Heart left ventricle (tissue), 16 donors: Measurements from ENCODE around the gene RBMS3. TPM values are rescaled to one million over a fixed set of nuclear protein-coding genes. Genes with fewer than 3 reads are reported as not detected.

Source experiments
- ATAC-seq, 4 donors: fragments of 200-7000 bp; cut with Tn5 transposase; one replicate each; pipeline ENCODE4 v1.9.1; 2020 to 2022; ENCODE audit warnings: moderate library complexity in 4 of 4, mild to moderate bottlenecking in 3 of 4, moderate number of reproducible peaks in 1 of 4
- DNase-seq, 5 donors: peaks; one replicate each; pipeline ENCODE4 v3.0.0-alpha.2; 2020
- H3K27ac ChIP-seq, 12 donors: fragments of 200-600 bp; sonication (generic) in 4 of 12; one replicate each; pipeline versions ENCODE4 v1.5.0 to v1.8.0; 2016 to 2022; ENCODE audit warnings: mild to moderate bottlenecking in 2 of 12
- H3K27me3 ChIP-seq, 9 donors: fragments of 200-600 bp; sonication (generic) in 2 of 9; one replicate each; pipeline versions ENCODE4 v1.5.1 to v1.8.0; 2016 to 2022; ENCODE audit warnings: mild to moderate bottlenecking in 3 of 9
- H3K36me3 ChIP-seq, 9 donors: fragments of 200-600 bp; sonication (generic) in 2 of 9; one replicate each; pipeline versions ENCODE4 v1.5.0 to v1.8.0; 2018 to 2022; ENCODE audit warnings: mild to moderate bottlenecking in 2 of 9
- H3K4me1 ChIP-seq, 12 donors: fragments of 200-600 bp; sonication (generic) in 4 of 12; one replicate each; pipeline versions ENCODE4 v1.5.0 to v1.8.0; 2016 to 2022; ENCODE audit warnings: mild to moderate bottlenecking in 3 of 12
- H3K4me3 ChIP-seq, 12 donors: fragments of 200-600 bp; sonication (generic) in 4 of 12; one replicate each; pipeline versions ENCODE4 v1.5.0 to v1.8.0; 2017 to 2022; ENCODE audit warnings: mild to moderate bottlenecking in 9 of 12, moderate library complexity in 4 of 12
- H3K9me3 ChIP-seq, 12 donors: fragments of 200-600 bp; sonication (generic) in 4 of 12; one replicate each; pipeline versions ENCODE4 v1.5.0 to v1.8.0; 2016 to 2022; ENCODE audit warnings: mild to moderate bottlenecking in 1 of 12
- CTCF ChIP-seq, 12 donors: fragments of 200-600 bp; sonication (generic) in 4 of 12; IDR thresholded peaks; one replicate each; pipeline versions ENCODE4 v1.5.0 to v1.8.0; 2018 to 2022; ENCODE audit warnings: antibody characterized with exemption in 12 of 12, mild to moderate bottlenecking in 5 of 12
- POLR2A ChIP-seq, 2 donors: fragments of 450-650 bp; IDR thresholded peaks; one replicate each; pipeline ENCODE4 v1.6.1; 2017; ENCODE audit warnings: antibody characterized with exemption in 2 of 2, mild to moderate bottlenecking in 2 of 2, moderate library complexity in 2 of 2
- WGBS, 4 donors: extraction: QIAGEN DNeasy Blood & Tissue Kit in 2 of 4; methylation state at CpG; one replicate each; pipeline versions ENCODE4 v1.1.5 to v1.1.7; 2013 to 2018; 5-methylcytosine and 5-hydroxymethylcytosine counted together
- intact Hi-C, 10 donors: fragments of 100-400 bp; cut with DNase I; formaldehyde crosslinking; loops; one replicate each; pipeline versions ENCODE4 v1.11.1 to v1.14.2; 2022
- polyA plus RNA-seq, 2 donors: library from polyadenylated mRNA; stranded (reverse); fragments of 200-250 nt; gene quantifications; one replicate each; pipeline ENCODE4 v1.2.3, GENCODE V29; 2013
- total RNA-seq, 9 donors: library from RNA; depleted of rRNA in 2 of 9; stranded (reverse); fragments of >200 nt in 2 of 9; fragmentation: NEBNext Ultra II Directional in 3 of 9; extraction: Animal tissue kit (Norgen Biotek cat#: 25700) in 3 of 9; gene quantifications; one replicate each; pipeline versions ENCODE4 v1.1.0 to v1.2.4, GENCODE V29; 2016 to 2023
- donor health status: ischemic (EF 13 %, LVEDD 7.1; RV severe dilation, severe dysfunction).
- donor health status: healthy with polysubstance abuse.
- donor health status: DM: no; HTN: yes; CAD: no.
- donor health status: DM: no; HTN: no; CAD: no.
- donor health status: ischemic (EF 25% LVEDD 6.9; RV normal size, moderate dysfunction).
- donor health status: ischemic (EF 25% LVEDD 5.7; RV mildly dilated, moderate dysfunction).
- donor health status: healthy.
- donor health status: DM: yes; HTN: yes; CAD: no.
- donor health status: ischemic (EF 35%, LVEDD 5.7; RV mildly dilated, moderate dysfunction).
- donor health status: nonischemic (EF 11% LVEDD 7.7; RV severe dilation, severe dysfunction).
- donor health status: DM: yes; HTN: yes; CAD: no.
- donor health status: PGD.
- donor health status: ischemic (EF 29% LVEDD 5.4; RV normal size, mild dysfunction).
- donor health status: nonischemic (EF 23%, LVEDD 6.1; RV moderate dilation, normal function).

RBMS3 gene
- total and polyA plus RNA-seq, 11 donors, result 4.8 to 35.6 (median 26.1) TPM

- Histone ChIP-seq H3K36me3 (peaks cover 0 to 10% (median 0%) of the 10 kb centered on the region in 9 donors), H3K4me1 (peaks cover 0 to 11% (median 0%) of the 10 kb centered on the region in 12 donors), H3K27me3 (no peaks in the 10 kb centered on the region), H3K4me3 (no peak overlapping the region), H3K9me3 (no peaks in the 10 kb centered on the region), H3K27ac (no peak overlapping the region)
- WGBS, 4 donors, result 90 to 93% (median 91%) methylated on average over 2 of the region's 2 CpGs
- DNase-seq, result no peak
- ATAC-seq, result no peak
- intact Hi-C loops, result no loop called here
- TF ChIP-seq POLR2A (IDR thresholded peaks at IDR 0.05), result no peak
- TF ChIP-seq CTCF (IDR thresholded peaks at IDR 0.05), result no peak
Observed at GRCh38 chr3:29899021-29899420, 618.1 kb downstream of the RBMS3 start.

- no peak for TF ChIP-seq POLR2A (IDR thresholded peaks at IDR 0.05)
- TF ChIP-seq CTCF (IDR thresholded peaks at IDR 0.05), result no peak
- Histone ChIP-seq H3K27ac (peak overlapping the region in 1 of 12 donors; percentile 17), H3K9me3 (no peaks in the 10 kb centered on the region), H3K36me3 (peaks cover 0 to 10% (median 0%) of the 10 kb centered on the region in 9 donors), H3K27me3 (no peaks in the 10 kb centered on the region), H3K4me1 (peaks cover 0 to 11% (median 0%) of the 10 kb centered on the region in 12 donors), H3K4me3 (no peak overlapping the region)
- no peak for DNase-seq
- ATAC-seq, result peak in 2 of 4 donors; percentile 18 to 47
- 35 to 59% (median 45%) methylated on average over 2 of the region's 2 CpGs for WGBS, 4 donors
- intact Hi-C loops, result no loop called here
Observed at GRCh38 chr3:29901097-29901496, 620.2 kb downstream of the RBMS3 start.

- Histone ChIP-seq H3K9me3 (no peaks in the 10 kb centered on the region), H3K4me1 (peaks cover 0 to 11% (median 0%) of the 10 kb centered on the region in 12 donors), H3K36me3 (peaks cover 0 to 2% (median 0%) of the 10 kb centered on the region in 9 donors), H3K27ac (no peak overlapping the region), H3K27me3 (no peaks in the 10 kb centered on the region), H3K4me3 (no peak overlapping the region)
- WGBS, 4 donors, result 86 to 97% (median 93%) methylated on average over 1 of the region's 1 CpG
- no peak for TF ChIP-seq CTCF (IDR thresholded peaks at IDR 0.05)
- intact Hi-C loops, result no loop called here
- DNase-seq, result no peak
- ATAC-seq, result no peak
Observed at GRCh38 chr3:29903600-29903999, 622.7 kb downstream of the RBMS3 start.

- intact Hi-C loops, result no loop called here
- H3K27ac ChIP-seq, result no peak overlapping the region
- no peaks in the 10 kb centered on the region for H3K27me3 ChIP-seq
- H3K9me3 ChIP-seq, result no peaks in the 10 kb centered on the region
- H3K36me3 ChIP-seq, result peaks cover 0 to 2% (median 0%) of the 10 kb centered on the region in 9 donors
- TF ChIP-seq POLR2A (IDR thresholded peaks at IDR 0.05) (no peak), CTCF (IDR thresholded peaks at IDR 0.05) (no peak)
- no peak overlapping the region for H3K4me3 ChIP-seq
- 85 to 96% (median 91%) methylated on average over 1 of the region's 1 CpG for WGBS, 4 donors
- H3K4me1 ChIP-seq, result peaks cover 0 to 8% (median 0%) of the 10 kb centered on the region in 12 donors
- no peak for ATAC-seq
- DNase-seq, result no peak
Observed at GRCh38 chr3:29906906-29907305, 626.0 kb downstream of the RBMS3 start.
